Upper lobe of left lung (tissue), 6 donors: ENCODE data around the gene SLC13A3. TPM values are rescaled to one million over a fixed set of nuclear protein-coding genes. Genes with fewer than 3 reads are reported as not detected.

ENCODE experiments used
- ATAC-seq, 2 donors: fragments of 200-7000 bp; cut with Tn5 transposase; one replicate each; pipeline ENCODE4 v1.9.1; 2022; ENCODE audit warnings: mild to moderate bottlenecking in 2 of 2, moderate library complexity in 2 of 2; ENCODE audit not compliant: low FRiP score in 2 of 2
- DNase-seq, 2 donors: peaks; one replicate each; pipeline ENCODE4 v3.0.0-alpha.2; 2019 to 2020
- H3K27ac ChIP-seq, 4 donors: fragments of 200-600 bp; sonication (generic); one replicate each; pipeline ENCODE4 v1.5.1; 2016 to 2019
- H3K27me3 ChIP-seq, 4 donors: fragments of 200-600 bp; sonication (generic); one replicate each; pipeline ENCODE4 v1.5.1; 2017 to 2019
- H3K36me3 ChIP-seq, 4 donors: fragments of 200-600 bp; sonication (generic); one replicate each; pipeline ENCODE4 v1.5.1; 2016 to 2019
- H3K4me1 ChIP-seq, 4 donors: fragments of 200-600 bp; sonication (generic); one replicate each; pipeline ENCODE4 v1.5.1; 2018 to 2019
- H3K4me3 ChIP-seq, 4 donors: fragments of 200-600 bp; sonication (generic); one replicate each; pipeline ENCODE4 v1.5.1; 2017 to 2019; ENCODE audit warnings: mild to moderate bottlenecking in 2 of 4, moderate library complexity in 1 of 4
- H3K9me3 ChIP-seq, 4 donors: fragments of 200-600 bp; sonication (generic); one replicate each; pipeline ENCODE4 v1.5.1; 2018 to 2019
- CTCF ChIP-seq, 6 experiments: fragments of 450-650 bp in 4 of 6; fragments of 200-600 bp in 2 of 6; sonication (generic) in 2 of 6; IDR thresholded peaks; one replicate each; pipeline ENCODE4 v1.5.1; 2016 to 2019; ENCODE audit warnings: antibody characterized with exemption in 6 of 6
- EP300 ChIP-seq, 4 donors: sonication (generic); formaldehyde crosslinking; IDR thresholded peaks; one replicate each; pipeline ENCODE4 v1.5.1; 2017; ENCODE audit warnings: antibody characterized with exemption in 4 of 4, control low read depth in 2 of 4
- POLR2A ChIP-seq, 4 donors: fragments of 450-650 bp; IDR thresholded peaks; one replicate each; pipeline ENCODE4 v1.5.1; 2016 to 2017; ENCODE audit warnings: antibody characterized with exemption in 4 of 4, mild to moderate bottlenecking in 2 of 4
- POLR2AphosphoS5 ChIP-seq, 2 donors: sonication (generic); formaldehyde crosslinking; IDR thresholded peaks; one replicate each; pipeline ENCODE4 v1.5.1; 2017; ENCODE audit warnings: antibody characterized with exemption in 2 of 2
- WGBS, 2 donors: methylation state at CpG; one replicate each; pipeline ENCODE4 v1.1.5; 2017 to 2018; 5-methylcytosine and 5-hydroxymethylcytosine counted together
- total RNA-seq, 6 donors: library from RNA; depleted of rRNA in 4 of 6; stranded (reverse); fragments of >200 nt in 4 of 6; gene quantifications; one replicate each; pipeline versions ENCODE4 v1.1.0 to v1.2.1, GENCODE V29; 2016 to 2021
- donor health status: DM: no; HTN: no; CAD: no; lungs with moderate emphysema.
- donor health status: DM: no; HTN: yes; CAD: no; lungs with severe emphysema.

SLC13A3 gene
- total RNA-seq, 6 donors from 2014 or later: 0.88 to 11.5 (median 1.3) TPM

DNA sequence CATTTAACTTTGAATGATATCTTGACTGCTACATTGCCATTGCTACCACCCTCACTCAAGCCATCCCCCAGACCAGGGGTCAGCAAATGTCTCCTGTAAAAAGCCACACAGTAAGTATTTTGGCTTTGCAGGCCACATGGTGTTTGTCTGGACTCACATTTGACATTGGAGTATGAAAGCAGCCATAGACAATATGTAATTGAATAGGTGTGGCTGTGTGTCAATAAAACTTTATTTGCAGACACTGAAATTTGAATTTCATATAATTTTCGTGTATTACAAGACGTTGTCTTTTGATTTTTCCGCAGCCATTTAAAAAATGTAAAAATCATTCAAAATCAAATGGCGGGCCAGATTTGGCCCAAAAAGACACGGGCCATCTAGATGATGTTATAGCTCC, 64.5 kb downstream of the SLC13A3 start:
- DNase-seq (no peak), ATAC-seq (no peak)
- Histone ChIP-seq H3K4me1 (no peaks in the 10 kb centered on the region), H3K9me3 (no peaks in the 10 kb centered on the region), H3K27ac (no peak overlapping the region), H3K4me3 (no peak overlapping the region), H3K36me3 (no peaks in the 10 kb centered on the region), H3K27me3 (no peaks in the 10 kb centered on the region)
- 96 to 98% methylated on average over 5 of the region's 5 CpGs for WGBS, 2 donors
- TF ChIP-seq CTCF (IDR thresholded peaks at IDR 0.05) (no peak), POLR2A (IDR thresholded peaks at IDR 0.05) (no peak), POLR2AphosphoS5 (IDR thresholded peaks at IDR 0.05) (no peak), EP300 (IDR thresholded peaks at IDR 0.05) (no peak)

- Histone ChIP-seq H3K4me1 (no peaks in the 10 kb centered on the region), H3K36me3 (no peaks in the 10 kb centered on the region), H3K27ac (no peak overlapping the region), H3K27me3 (no peaks in the 10 kb centered on the region), H3K9me3 (no peaks in the 10 kb centered on the region), H3K4me3 (no peak overlapping the region)
- DNase-seq (no peak), ATAC-seq (no peak)
- WGBS, 2 donors: 51 to 54% methylated on average over 2 of the region's 2 CpGs
- TF ChIP-seq CTCF (IDR thresholded peaks at IDR 0.05): no peak
These were observed 66.8 kb downstream of the SLC13A3 start for GRCh38 chr20:46584508-46584907.

DNA sequence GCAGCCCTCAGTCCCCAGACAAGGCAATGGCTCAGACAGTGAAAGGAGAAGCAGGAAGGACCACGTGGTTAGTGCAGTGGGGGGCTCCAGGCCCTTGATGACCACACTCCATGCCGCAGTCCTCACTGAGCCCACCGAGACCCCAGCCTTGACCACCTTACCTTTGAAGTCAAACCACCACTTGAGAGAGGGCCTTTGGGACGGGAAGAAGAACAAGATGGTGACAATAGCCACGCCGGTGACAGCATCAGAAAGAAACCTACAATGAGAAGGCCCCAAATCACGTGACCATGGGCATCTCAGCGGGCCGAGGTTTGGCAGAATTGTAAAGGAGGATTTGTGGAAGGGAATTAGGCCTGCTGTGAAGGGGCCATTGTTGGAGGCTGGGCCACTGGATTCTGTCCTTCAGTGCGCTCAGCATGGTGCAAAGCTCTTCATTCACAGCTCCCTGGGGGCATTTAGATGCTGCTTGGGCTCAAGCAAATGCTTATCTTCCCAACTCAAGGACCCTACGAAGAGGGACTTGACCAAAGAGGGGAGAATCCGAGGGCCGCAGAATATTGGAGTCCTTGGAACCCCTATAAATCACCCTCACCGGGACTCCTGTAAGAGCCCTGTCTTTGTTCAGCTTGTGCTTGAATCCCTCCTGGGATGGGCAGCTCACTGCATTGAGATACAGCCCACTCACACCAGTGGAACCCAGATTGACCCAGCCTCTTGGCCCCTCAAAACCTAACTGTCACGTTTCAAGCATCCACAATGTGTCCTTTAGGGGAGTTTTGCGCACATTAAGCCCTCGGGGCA, 67.6 kb downstream of the SLC13A3 start:
- WGBS, 2 donors: 73 to 79% methylated on average over 13 to 17 of the region's 17 CpGs
- TF ChIP-seq EP300 (IDR thresholded peaks at IDR 0.05): no peak

DNA sequence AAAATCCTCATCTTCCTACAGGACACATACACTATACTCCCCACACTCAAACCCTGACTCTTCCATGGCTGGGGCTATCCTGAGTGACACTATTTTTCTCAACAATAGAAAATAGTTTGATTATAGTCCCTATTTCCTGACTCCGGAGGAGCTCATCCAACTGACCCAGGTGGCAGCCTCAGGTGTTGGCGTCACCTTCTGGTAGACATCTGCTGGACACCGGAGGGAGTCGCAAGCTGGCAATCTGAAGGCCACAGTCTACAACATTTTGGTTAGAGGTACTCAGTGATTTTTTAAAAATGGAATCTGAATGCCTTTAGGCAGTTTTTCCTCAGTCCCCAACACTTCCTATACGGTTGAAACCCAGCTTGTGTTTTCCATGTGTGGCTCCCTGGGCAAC, 68.6 kb downstream of the SLC13A3 start:
- no peak for DNase-seq
- H3K27me3 ChIP-seq: no peaks in the 10 kb centered on the region
- no peaks in the 10 kb centered on the region for H3K36me3 ChIP-seq
- H3K4me3 ChIP-seq: no peak overlapping the region
- TF ChIP-seq CTCF (IDR thresholded peaks at IDR 0.05): no peak
- TF ChIP-seq POLR2A (IDR thresholded peaks at IDR 0.05): no peak
- TF ChIP-seq EP300 (IDR thresholded peaks at IDR 0.05): no peak
- no peak for TF ChIP-seq POLR2AphosphoS5 (IDR thresholded peaks at IDR 0.05)
- ATAC-seq: no peak
- H3K27ac ChIP-seq: no peak overlapping the region
- 83 to 87% methylated on average over 5 of the region's 5 CpGs for WGBS, 2 donors
- H3K4me1 ChIP-seq: no peaks in the 10 kb centered on the region
- H3K9me3 ChIP-seq: no peaks in the 10 kb centered on the region

More for the DNA sequence above, 67.6 kb downstream of the SLC13A3 start:
- Histone ChIP-seq H3K27me3 (no peaks in the 10 kb centered on the region), H3K4me3 (no peak overlapping the region), H3K4me1 (no peaks in the 10 kb centered on the region), H3K36me3 (no peaks in the 10 kb centered on the region), H3K27ac (no peak overlapping the region), H3K9me3 (no peaks in the 10 kb centered on the region)
- DNase-seq: no peak
- no peak for ATAC-seq

DNA sequence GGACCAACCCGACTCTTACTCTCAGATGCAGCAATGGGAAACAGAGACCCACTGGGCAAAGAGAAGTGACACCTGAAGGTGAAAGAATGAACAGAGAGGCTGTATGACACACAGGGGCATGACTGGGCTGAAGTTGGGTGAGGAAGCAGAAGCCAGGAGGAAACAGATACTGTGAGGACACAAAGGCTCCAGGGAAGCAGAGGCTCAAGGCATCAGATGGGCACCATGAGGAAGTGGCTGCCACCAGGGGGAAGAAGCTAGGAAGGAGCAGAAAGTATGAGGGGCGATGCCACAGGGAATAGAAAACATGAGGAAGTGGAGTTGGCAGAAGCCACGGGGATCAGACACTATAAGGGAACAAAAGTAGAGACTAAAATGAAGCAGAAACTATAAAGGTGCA, 69.9 kb downstream of the SLC13A3 start:
- no peaks in the 10 kb centered on the region for H3K36me3 ChIP-seq
- H3K9me3 ChIP-seq: no peaks in the 10 kb centered on the region
- WGBS, 2 donors: 74 to 83% methylated on average over 3 of the region's 3 CpGs
- DNase-seq: no peak
- H3K27me3 ChIP-seq: no peaks in the 10 kb centered on the region
- peak in 1 of 2 donors; percentile 24 for ATAC-seq
- no peak overlapping the region for H3K4me3 ChIP-seq
- H3K27ac ChIP-seq: no peak overlapping the region
- no peaks in the 10 kb centered on the region for H3K4me1 ChIP-seq
- no peak for TF ChIP-seq CTCF (IDR thresholded peaks at IDR 0.05)
- no peak for TF ChIP-seq POLR2A (IDR thresholded peaks at IDR 0.05)
- TF ChIP-seq EP300 (IDR thresholded peaks at IDR 0.05): no peak
- TF ChIP-seq POLR2AphosphoS5 (IDR thresholded peaks at IDR 0.05): no peak
